ENCODE measurements around the gene CAMK2B.

Gene CAMK2B

GRCh38 chr7:44249639-44250234 is 75.7 kb downstream of the CAMK2B start:
- DNase-seq: no peak

- no peak for DNase-seq
These were observed 77.3 kb downstream of the CAMK2B start for GRCh38 chr7:44247868-44248651.

GRCh38 chr7:44246396-44247113 is 78.8 kb downstream of the CAMK2B start:
- DNase-seq: no peak

GRCh38 chr7:44244282-44244681 is 81.1 kb downstream of the CAMK2B start:
- no peak for DNase-seq

GRCh38 chr7:44242091-44242490 is 83.3 kb downstream of the CAMK2B start:
- no peak for DNase-seq

GRCh38 chr7:44240983-44241510 is 84.3 kb downstream of the CAMK2B start:
- peak; percentile 74 for DNase-seq

- no peak for DNase-seq
These were observed 85.0 kb downstream of the CAMK2B start for GRCh38 chr7:44240376-44240775.

- no peak for DNase-seq
These were observed 86.0 kb downstream of the CAMK2B start for GRCh38 chr7:44239361-44239760.

- DNase-seq: no peak
These were observed 87.2 kb downstream of the CAMK2B start for GRCh38 chr7:44238116-44238695.

- no peak for DNase-seq
These were observed 87.7 kb downstream of the CAMK2B start for GRCh38 chr7:44237696-44238095.

GRCh38 chr7:44236333-44236728 is 89.1 kb downstream of the CAMK2B start:
- no peak for DNase-seq

GRCh38 chr7:44235582-44236332 is 89.6 kb downstream of the CAMK2B start:
- no peak for DNase-seq

GRCh38 chr7:44235066-44235465 is 90.3 kb downstream of the CAMK2B start:
- no peak for DNase-seq

GRCh38 chr7:44232901-44233715 is 92.3 kb downstream of the CAMK2B start:
- no peak for DNase-seq

GRCh38 chr7:44232396-44232795 is 93.0 kb downstream of the CAMK2B start:
- no peak for DNase-seq

GRCh38 chr7:44231088-44231487 is 94.3 kb downstream of the CAMK2B start:
- DNase-seq: no peak

- DNase-seq: no peak
These were observed 95.1 kb downstream of the CAMK2B start for GRCh38 chr7:44230286-44230685.

GRCh38 chr7:44229546-44230105 is 95.8 kb downstream of the CAMK2B start:
- DNase-seq: no peak

- DNase-seq: no peak
These were observed 96.6 kb downstream of the CAMK2B start for GRCh38 chr7:44228571-44229350.

- DNase-seq: no peak
These were observed 97.5 kb downstream of the CAMK2B start for GRCh38 chr7:44227911-44228310.

- no peak for DNase-seq
These were observed 99.0 kb downstream of the CAMK2B start for GRCh38 chr7:44226396-44226753.

Measured in fibroblast of skin of right biceps (primary cell).